Muscle of leg (tissue), 11 donors: ENCODE measurements around the gene BNC2. TPM values are rescaled to one million over a fixed set of nuclear protein-coding genes. Genes with fewer than 3 reads are reported as not detected.

Experiments
- DNase-seq: peaks from one replicate; pipeline ENCODE4 v3.0.0; 2013
- H3K27ac ChIP-seq: one replicate; pipeline ENCODE4 v1.5.1; 2013; ENCODE audit warnings: mild to moderate bottlenecking, low read length, control low read depth
- H3K27me3 ChIP-seq: one replicate; pipeline ENCODE4 v1.6.1; 2013; ENCODE audit warnings: low read length; ENCODE audit not compliant: control insufficient read depth, insufficient read depth
- H3K36me3 ChIP-seq: one replicate; pipeline ENCODE4 v1.6.1; 2013; ENCODE audit warnings: low read length; ENCODE audit not compliant: control insufficient read depth, insufficient read depth
- H3K4me1 ChIP-seq: one replicate; pipeline ENCODE4 v1.6.1; 2013; ENCODE audit warnings: low read length; ENCODE audit not compliant: control insufficient read depth, insufficient read depth
- H3K4me3 ChIP-seq: one replicate; pipeline ENCODE4 v1.5.1; 2013; ENCODE audit warnings: low read length, control low read depth
- H3K9me3 ChIP-seq: replicated peaks from 2 replicates; pipeline ENCODE4 v1.6.1; 2013; ENCODE audit warnings: low read depth, low read length; ENCODE audit not compliant: control insufficient read depth
- WGBS: methylation state at CpG from one replicate; pipeline ENCODE4 v1.1.5; 2013; ENCODE audit warnings: missing lambda C conversion rate; ENCODE audit not compliant: insufficient coverage; 5-methylcytosine and 5-hydroxymethylcytosine counted together
- polyA plus RNA-seq, 8 donors: library from polyadenylated mRNA; unstranded; fragments of 120-200 nt; gene quantifications; one replicate each; pipeline versions ENCODE4 v1.2.1 to v1.2.3, GENCODE V29; 2013; ENCODE audit warnings: inconsistent platforms in 1 of 8, low replicate concordance in 1 of 8; ENCODE audit not compliant: insufficient read length in 8 of 8, insufficient read depth in 1 of 8
- total RNA-seq: library from RNA; stranded (reverse); fragments of 120-200 nt; gene quantifications from one replicate; pipeline ENCODE4 v1.2.4, GENCODE V29; 2013

BNC2 gene
- total and polyA plus RNA-seq, 9 donors, result 4.7 to 24.0 (median 7.6) TPM

DNA sequence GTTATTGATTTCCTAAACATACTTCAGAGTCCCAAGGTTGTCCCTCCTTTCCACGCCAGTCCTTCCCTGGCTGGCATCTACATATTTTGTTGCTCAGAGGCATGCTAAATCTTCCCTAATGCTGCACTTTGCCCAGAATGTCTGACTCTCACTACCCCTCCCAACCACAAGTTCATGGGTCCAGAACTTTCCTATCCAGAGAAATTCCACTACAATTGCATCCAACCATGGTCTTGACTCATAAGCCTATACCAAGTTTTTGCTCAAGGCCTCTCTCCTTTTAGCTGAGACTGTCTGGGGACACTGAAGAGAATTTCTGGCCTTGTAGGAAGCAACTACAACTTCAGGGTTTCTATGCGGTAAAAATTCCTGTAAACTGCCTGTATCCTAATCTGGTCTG is 206.3 kb downstream of the BNC2 start:
- H3K9me3 ChIP-seq, result no peaks in the 10 kb centered on the region
- H3K27ac ChIP-seq, result no peak overlapping the region
- no peaks in the 10 kb centered on the region for H3K36me3 ChIP-seq
- no peaks in the 10 kb centered on the region for H3K4me1 ChIP-seq
- WGBS, result 95% methylated on average over 1 of the region's 2 CpGs
- no peak overlapping the region for H3K4me3 ChIP-seq
- no peaks in the 10 kb centered on the region for H3K27me3 ChIP-seq
- DNase-seq, result no peak

DNA sequence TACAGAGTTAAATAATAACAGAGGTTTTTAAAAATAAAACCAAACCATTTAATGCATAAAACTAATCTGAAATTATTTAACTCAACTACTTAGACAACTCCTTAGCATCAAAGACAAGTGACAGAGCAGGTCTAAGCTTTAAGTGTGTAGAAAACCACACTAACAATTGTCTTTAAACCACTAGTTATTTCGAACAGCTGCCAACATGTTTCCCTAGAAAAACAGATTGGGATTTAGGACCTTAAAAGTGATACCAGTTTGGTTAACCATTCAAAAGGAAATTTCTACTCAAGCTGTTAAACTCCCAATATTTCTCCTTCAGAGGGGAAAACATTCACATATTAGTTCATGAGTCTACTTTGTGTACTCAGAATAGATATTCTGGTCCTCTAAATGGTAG is 208.7 kb downstream of the BNC2 start:
- H3K9me3 ChIP-seq, result no peaks in the 10 kb centered on the region
- H3K27me3 ChIP-seq, result no peaks in the 10 kb centered on the region
- H3K4me1 ChIP-seq, result no peaks in the 10 kb centered on the region
- H3K27ac ChIP-seq, result no peak overlapping the region
- no peaks in the 10 kb centered on the region for H3K36me3 ChIP-seq
- WGBS, result no CpG with 5 or more reads among the region's 1 CpG
- H3K4me3 ChIP-seq, result no peak overlapping the region
- no peak for DNase-seq

DNA sequence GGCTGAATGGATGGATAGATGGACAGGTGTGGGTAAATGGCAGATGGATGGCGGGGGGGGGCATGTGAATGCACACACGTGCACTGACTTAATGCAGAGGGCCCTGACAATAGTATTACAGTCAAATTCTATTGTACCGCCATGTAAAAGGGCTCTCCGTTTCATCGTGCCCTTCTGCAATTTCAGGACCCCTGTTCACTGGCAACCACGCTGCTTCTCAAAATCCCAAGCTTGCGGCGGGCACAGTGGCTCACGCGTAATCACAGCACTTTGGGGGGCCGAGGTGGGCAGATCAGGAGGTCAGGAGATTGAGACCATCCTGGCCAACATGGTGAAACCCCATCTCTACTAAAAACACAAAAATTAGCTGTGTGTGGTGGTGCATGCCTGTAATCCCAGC is 211.4 kb downstream of the BNC2 start:
- WGBS, result 81% methylated on average over 6 of the region's 11 CpGs

GRCh38 chr9:16656432-16657169 is 213.9 kb downstream of the BNC2 start:
- no peaks in the 10 kb centered on the region for H3K27me3 ChIP-seq
- 43% methylated on average over 1 of the region's 2 CpGs for WGBS
- H3K4me1 ChIP-seq, result peaks cover 4% of the 10 kb centered on the region
- H3K36me3 ChIP-seq, result no peaks in the 10 kb centered on the region
- DNase-seq, result no peak
- H3K27ac ChIP-seq, result no peak overlapping the region
- no peak overlapping the region for H3K4me3 ChIP-seq
- no peaks in the 10 kb centered on the region for H3K9me3 ChIP-seq

More for the DNA sequence above, 211.4 kb downstream of the BNC2 start:
- Histone ChIP-seq H3K4me1 (no peaks in the 10 kb centered on the region), H3K27ac (no peak overlapping the region), H3K9me3 (no peaks in the 10 kb centered on the region), H3K27me3 (no peaks in the 10 kb centered on the region), H3K36me3 (no peaks in the 10 kb centered on the region), H3K4me3 (no peak overlapping the region)
- no peak for DNase-seq

DNA sequence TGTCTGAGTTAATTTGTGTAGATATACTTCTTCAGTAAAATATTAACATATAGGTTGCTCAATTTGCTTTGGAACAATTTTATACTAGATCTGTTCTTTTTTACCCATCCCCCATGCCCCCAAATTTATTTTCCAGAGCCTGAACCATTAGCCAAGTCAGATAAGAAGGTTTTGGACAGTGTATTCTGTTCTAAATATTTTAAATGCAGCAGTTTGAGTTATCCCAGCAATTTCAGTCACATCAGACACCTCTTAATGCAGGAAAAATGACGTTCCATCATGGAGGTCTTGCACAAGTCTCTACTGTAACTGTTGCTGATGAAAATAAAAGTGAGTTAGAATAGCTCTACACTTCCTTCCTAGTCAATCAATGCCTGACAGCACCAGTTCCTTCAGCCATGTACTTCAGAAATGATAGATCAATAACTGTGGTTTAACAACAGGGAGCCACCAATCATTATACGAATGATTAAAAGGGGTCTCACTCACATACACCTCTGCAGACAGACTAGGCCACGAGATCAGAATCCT is 215.8 kb downstream of the BNC2 start:
- no peak for DNase-seq
- Histone ChIP-seq H3K27me3 (no peaks in the 10 kb centered on the region), H3K4me1 (peaks cover 4% of the 10 kb centered on the region), H3K36me3 (no peaks in the 10 kb centered on the region), H3K4me3 (no peak overlapping the region), H3K9me3 (no peaks in the 10 kb centered on the region), H3K27ac (no peak overlapping the region)
- no CpG with 5 or more reads among the region's 3 CpGs for WGBS

- no peaks in the 10 kb centered on the region for H3K36me3 ChIP-seq
- H3K27ac ChIP-seq, result peak overlapping the region; percentile 32
- no peaks in the 10 kb centered on the region for H3K27me3 ChIP-seq
- WGBS, result 14% methylated on average over 5 of the region's 13 CpGs
- peaks cover 4% of the 10 kb centered on the region for H3K4me1 ChIP-seq
- peak overlapping the region; percentile 18 for H3K4me3 ChIP-seq
- peak; percentile 65 for DNase-seq
- no peaks in the 10 kb centered on the region for H3K9me3 ChIP-seq
Observed at GRCh38 chr9:16653491-16654399, 216.7 kb downstream of the BNC2 start.

GRCh38 chr9:16652582-16652981 is 217.9 kb downstream of the BNC2 start:
- H3K27me3 ChIP-seq, result no peaks in the 10 kb centered on the region
- DNase-seq, result peak; percentile 75
- WGBS, result no CpG with 5 or more reads among the region's 4 CpGs
- no peaks in the 10 kb centered on the region for H3K9me3 ChIP-seq
- no peak overlapping the region for H3K4me3 ChIP-seq
- peak overlapping the region; percentile 32 for H3K27ac ChIP-seq
- H3K4me1 ChIP-seq, result peaks cover 4% of the 10 kb centered on the region
- no peaks in the 10 kb centered on the region for H3K36me3 ChIP-seq

- Histone ChIP-seq H3K4me3 (no peak overlapping the region), H3K27ac (no peak overlapping the region), H3K36me3 (no peaks in the 10 kb centered on the region), H3K27me3 (no peaks in the 10 kb centered on the region), H3K4me1 (peaks cover 4% of the 10 kb centered on the region), H3K9me3 (no peaks in the 10 kb centered on the region)
- DNase-seq, result no peak
- WGBS, result no CpG with 5 or more reads among the region's 5 CpGs
Observed at GRCh38 chr9:16651446-16651964, 219.0 kb downstream of the BNC2 start.

DNA sequence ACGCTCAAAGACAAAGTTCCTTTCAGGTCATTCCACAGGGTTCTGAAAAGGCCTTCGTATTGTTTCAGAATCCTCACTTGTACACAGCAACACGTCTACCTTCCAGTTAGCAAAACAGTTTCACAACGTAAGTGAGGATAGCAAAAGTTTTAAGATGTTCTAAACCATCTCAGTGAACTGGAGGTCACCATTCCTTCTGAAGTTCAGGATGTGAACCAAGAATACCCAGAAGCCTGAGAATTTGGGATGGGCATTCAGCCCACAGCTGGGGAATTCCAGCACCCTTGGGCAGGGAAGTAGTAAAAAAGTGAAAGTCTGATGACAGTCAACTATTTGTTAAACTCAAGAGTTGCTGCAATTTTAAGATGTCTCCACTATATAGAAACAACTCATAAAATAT is 224.5 kb downstream of the BNC2 start:
- WGBS, result 100% methylated on average over 1 of the region's 4 CpGs
- no peaks in the 10 kb centered on the region for H3K36me3 ChIP-seq

More for the DNA sequence above, 224.5 kb downstream of the BNC2 start:
- Histone ChIP-seq H3K27ac (no peak overlapping the region), H3K4me1 (no peaks in the 10 kb centered on the region), H3K27me3 (no peaks in the 10 kb centered on the region), H3K4me3 (no peak overlapping the region), H3K9me3 (no peaks in the 10 kb centered on the region)
- no peak for DNase-seq
